Measurements from ENCODE around the gene SRP54. TPM values are rescaled to one million over a fixed set of nuclear protein-coding genes. Genes with fewer than 3 reads are reported as not detected.

The SRP54 gene
- total and polyA plus RNA-seq, 2 of the 13 experiments (the other 11 are each of a cell fraction or from before 2014, with no cell fraction given): 42.2 to 207 TPM

GRCh38 chr14:34980337-34980900 is 2.4 kb upstream of the SRP54 start (continued):
- TF ChIP-seq TRIM22 (IDR thresholded peaks at IDR 0.05): no peak
- TF ChIP-seq PHF5A (CRISPR knock-in tag; IDR thresholded peaks at IDR 0.05; ENCODE audit: low read depth, unreplicated experiment): no peak
- 0 out of 2 replicates have a peak, but pooled peaks have one; percentile 32 for TF ChIP-seq ZNF24 (IDR thresholded peaks at IDR 0.05)
- no peak for TF ChIP-seq TEAD3 (CRISPR knock-in tag; optimal IDR thresholded peaks at IDR 0.05; ENCODE audit: borderline replicate concordance)
- TF ChIP-seq ZNF446 (CRISPR knock-in tag; IDR thresholded peaks at IDR 0.05): no peak
- peak; percentile 9; the same call in 1 of the 2 replicates for TF ChIP-seq ZBTB42 (CRISPR knock-in tag; IDR thresholded peaks at IDR 0.05)
- no peak for TF ChIP-seq ZMYM2 (CRISPR knock-in tag; IDR thresholded peaks at IDR 0.05)
- TF ChIP-seq BRCA1 (CRISPR knock-in tag; IDR thresholded peaks at IDR 0.05): no peak
- TF ChIP-seq ZNF749 (CRISPR knock-in tag; IDR thresholded peaks at IDR 0.05; ENCODE audit: borderline replicate concordance): no peak
- TF ChIP-seq ZNF282 (IDR thresholded peaks at IDR 0.05; ENCODE audit: partially characterized antibody): no peak
- no peak for TF ChIP-seq ZNF253 (CRISPR knock-in tag; IDR thresholded peaks at IDR 0.05; ENCODE audit: borderline replicate concordance)
- no peak for TF ChIP-seq CCDC6 (CRISPR knock-in tag; IDR thresholded peaks at IDR 0.05)
- TF ChIP-seq ZNF251 (CRISPR knock-in tag; IDR thresholded peaks at IDR 0.05): no peak
- TF ChIP-seq REL (CRISPR knock-in tag; conservative IDR thresholded peaks at IDR 0.05): no peak
- TF ChIP-seq, protein P1, sequence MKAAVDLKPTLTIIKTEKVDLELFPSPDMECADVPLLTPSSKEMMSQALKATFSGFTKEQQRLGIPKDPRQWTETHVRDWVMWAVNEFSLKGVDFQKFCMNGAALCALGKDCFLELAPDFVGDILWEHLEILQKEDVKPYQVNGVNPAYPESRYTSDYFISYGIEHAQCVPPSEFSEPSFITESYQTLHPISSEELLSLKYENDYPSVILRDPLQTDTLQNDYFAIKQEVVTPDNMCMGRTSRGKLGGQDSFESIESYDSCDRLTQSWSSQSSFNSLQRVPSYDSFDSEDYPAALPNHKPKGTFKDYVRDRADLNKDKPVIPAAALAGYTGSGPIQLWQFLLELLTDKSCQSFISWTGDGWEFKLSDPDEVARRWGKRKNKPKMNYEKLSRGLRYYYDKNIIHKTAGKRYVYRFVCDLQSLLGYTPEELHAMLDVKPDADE (CRISPR knock-in tag; IDR thresholded peaks at IDR 0.05): 0 out of 2 replicates have a peak, but pooled peaks have one; percentile 77
- TF ChIP-seq, protein P2, sequence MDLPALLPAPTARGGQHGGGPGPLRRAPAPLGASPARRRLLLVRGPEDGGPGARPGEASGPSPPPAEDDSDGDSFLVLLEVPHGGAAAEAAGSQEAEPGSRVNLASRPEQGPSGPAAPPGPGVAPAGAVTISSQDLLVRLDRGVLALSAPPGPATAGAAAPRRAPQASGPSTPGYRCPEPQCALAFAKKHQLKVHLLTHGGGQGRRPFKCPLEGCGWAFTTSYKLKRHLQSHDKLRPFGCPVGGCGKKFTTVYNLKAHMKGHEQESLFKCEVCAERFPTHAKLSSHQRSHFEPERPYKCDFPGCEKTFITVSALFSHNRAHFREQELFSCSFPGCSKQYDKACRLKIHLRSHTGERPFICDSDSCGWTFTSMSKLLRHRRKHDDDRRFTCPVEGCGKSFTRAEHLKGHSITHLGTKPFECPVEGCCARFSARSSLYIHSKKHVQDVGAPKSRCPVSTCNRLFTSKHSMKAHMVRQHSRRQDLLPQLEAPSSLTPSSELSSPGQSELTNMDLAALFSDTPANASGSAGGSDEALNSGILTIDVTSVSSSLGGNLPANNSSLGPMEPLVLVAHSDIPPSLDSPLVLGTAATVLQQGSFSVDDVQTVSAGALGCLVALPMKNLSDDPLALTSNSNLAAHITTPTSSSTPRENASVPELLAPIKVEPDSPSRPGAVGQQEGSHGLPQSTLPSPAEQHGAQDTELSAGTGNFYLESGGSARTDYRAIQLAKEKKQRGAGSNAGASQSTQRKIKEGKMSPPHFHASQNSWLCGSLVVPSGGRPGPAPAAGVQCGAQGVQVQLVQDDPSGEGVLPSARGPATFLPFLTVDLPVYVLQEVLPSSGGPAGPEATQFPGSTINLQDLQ (CRISPR knock-in tag; IDR thresholded peaks at IDR 0.05): no peak
- no peak for TF ChIP-seq ARID2 (CRISPR knock-in tag; IDR thresholded peaks at IDR 0.05; ENCODE audit: borderline replicate concordance)
- TF ChIP-seq ZNF143 (CRISPR knock-in tag; IDR thresholded peaks at IDR 0.05): 0 out of 2 replicates have a peak, but pooled peaks have one; percentile 11
- TF ChIP-seq ZNF362 (CRISPR knock-in tag; IDR thresholded peaks at IDR 0.05; ENCODE audit: borderline replicate concordance): no peak
- TF ChIP-seq ARID5B (CRISPR knock-in tag; IDR thresholded peaks at IDR 0.05): no peak
